COLO668 (cell line): ENCODE results near the gene CDH13.

Experiments used
- DNase-seq: peaks from one replicate; lab custom pipeline; 2025; ENCODE audit not compliant: unreplicated experiment; lab: John Stamatoyannopoulos, UW

Gene CDH13

DNA sequence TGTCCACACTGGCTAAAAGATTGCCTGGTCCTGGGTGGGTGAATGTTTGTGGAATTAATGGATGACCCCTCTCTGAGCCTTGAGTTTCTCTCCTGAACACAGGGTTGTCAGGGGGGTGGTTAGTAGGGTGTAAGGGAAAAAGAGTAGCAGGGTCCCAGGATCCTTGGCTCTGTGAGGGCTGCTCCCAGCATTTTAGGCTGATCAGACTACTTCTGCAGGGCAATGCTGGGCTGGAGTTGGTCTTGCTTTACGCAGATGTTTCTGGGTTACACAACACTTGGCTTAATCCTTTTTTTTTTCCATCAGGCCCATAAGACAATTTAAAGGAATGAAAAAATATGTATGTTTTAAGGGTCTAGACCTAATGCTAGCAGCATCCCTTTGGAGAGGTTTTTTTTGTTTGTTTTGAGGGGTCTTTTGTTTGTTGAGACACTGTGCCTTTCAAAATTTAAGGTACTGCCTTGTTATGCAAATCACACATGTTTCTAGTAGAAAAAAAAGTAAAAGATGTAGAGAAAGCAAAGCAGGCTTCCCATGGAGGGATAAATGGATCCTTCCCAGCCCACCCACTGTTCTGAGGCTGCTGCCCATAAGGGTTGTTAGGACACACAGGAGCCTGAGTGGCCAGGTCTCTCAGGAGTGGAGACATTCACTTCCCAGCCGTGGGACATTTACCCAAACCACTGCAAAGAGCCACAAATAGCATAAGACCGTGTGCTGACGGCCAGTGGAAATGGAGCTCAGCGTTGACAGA is 955.4 kb downstream of the CDH13 start:
- DNase-seq: no peak

DNA sequence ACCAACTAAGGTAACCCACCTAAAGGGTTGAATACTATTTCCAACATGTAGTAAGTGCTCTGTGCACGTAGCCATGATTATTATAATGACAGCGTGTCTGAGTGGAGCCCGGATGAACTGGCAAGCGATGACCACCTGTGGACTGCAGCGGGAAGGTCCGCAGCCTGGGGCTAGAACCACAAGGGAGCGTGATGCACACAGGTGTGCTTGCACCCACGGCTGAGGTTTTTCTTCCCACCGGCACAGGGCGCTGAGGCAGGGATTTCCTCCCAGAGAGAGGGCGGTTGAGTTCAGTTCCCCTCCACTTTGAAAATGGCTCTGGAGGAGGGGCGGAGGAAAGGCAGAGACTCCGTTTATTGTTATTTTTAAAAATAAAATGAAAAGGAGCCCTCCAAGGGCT is 959.3 kb downstream of the CDH13 start:
- no peak for DNase-seq

- no peak for DNase-seq
Measured at GRCh38 chr16:83586461-83587200, 959.9 kb downstream of the CDH13 start.

DNA sequence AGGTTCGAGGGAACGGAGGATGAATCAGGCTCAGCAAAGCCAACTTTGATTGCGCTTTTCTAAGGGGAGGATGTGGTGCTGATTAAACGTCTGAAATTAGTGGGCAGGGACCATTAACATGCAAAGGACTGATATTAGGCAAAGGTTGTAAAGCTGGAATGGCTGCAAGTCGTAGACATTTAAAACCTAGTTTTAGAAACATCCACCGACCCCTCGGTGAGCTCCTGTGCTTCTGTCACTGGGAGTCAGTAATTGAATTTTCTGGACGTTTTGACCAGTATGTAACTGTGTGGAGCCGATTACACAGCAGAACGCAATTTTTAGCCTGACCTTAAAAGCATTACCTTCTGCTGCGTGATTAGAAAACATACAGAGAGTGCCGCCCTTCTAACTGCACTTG is 960.4 kb downstream of the CDH13 start:
- no peak for DNase-seq

- DNase-seq: no peak
Measured at GRCh38 chr16:83588070-83588469, 961.3 kb downstream of the CDH13 start.

- no peak for DNase-seq
Measured at GRCh38 chr16:83589576-83589975, 962.8 kb downstream of the CDH13 start.

DNA sequence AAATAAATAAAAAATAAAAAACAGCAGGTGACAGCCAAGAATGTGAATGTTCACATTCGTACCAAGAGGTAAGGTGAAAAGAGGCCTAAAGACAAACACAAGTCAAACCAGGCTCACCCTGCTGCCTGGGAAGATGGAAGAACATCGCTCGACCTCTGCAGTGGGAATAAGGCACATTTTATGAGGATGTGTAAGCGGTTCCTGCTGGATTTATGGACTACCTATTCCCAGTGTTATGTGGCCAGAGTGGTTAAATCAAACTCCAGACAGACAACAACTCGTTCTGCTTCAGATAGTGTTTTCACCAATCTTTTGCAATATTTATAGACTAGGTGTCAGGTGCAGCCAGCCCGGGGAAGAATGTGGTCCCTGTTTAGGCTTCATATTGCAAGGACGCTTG is 966.0 kb downstream of the CDH13 start:
- no peak for DNase-seq

- no peak for DNase-seq
Measured at GRCh38 chr16:83599789-83600462, 973.2 kb downstream of the CDH13 start.

GRCh38 chr16:83602761-83603722 is 976.3 kb downstream of the CDH13 start:
- no peak for DNase-seq

- DNase-seq: no peak
Measured at GRCh38 chr16:83603723-83604570, 977.2 kb downstream of the CDH13 start.

GRCh38 chr16:83606486-83607030 is 979.8 kb downstream of the CDH13 start:
- peak; percentile 42 for DNase-seq

- DNase-seq: no peak
Measured at GRCh38 chr16:83609178-83609577, 982.4 kb downstream of the CDH13 start.

DNA sequence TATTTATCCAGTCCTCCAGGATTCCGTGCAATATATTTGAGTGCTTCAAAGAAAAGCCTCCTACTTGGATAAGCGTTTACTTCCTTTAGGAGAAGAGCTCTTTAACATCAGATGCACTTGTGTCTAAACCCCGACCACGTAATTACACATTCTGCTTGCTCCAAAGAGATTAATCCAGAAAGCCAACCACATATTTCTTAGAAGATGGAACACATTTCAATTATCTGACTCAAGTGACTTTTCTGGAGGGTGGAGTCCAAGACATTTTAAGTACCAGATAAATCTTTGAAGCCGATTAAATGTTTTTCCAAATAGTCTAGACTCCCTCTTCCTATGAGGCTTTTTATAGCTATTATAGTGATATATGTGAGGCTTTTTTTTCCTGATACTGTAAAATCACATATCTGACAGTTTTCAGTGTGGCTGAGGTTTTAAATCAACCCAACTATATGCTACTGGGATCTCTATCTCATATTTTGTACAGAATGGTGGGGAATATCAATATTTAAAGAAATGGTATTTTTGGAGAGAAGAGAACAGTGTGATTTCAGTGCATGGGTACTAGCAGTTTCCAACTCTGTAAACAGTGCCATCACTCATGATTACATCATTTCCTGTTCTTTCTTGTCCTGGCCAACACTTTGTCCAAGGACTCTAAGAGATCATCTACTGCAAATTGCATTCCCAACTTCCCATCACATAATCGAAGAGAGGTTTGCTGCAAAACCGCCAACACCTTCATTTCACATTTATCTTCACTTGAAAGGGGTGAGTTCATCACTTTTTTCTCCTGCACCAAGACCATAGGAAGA is 988.6 kb downstream of the CDH13 start:
- no peak for DNase-seq

DNA sequence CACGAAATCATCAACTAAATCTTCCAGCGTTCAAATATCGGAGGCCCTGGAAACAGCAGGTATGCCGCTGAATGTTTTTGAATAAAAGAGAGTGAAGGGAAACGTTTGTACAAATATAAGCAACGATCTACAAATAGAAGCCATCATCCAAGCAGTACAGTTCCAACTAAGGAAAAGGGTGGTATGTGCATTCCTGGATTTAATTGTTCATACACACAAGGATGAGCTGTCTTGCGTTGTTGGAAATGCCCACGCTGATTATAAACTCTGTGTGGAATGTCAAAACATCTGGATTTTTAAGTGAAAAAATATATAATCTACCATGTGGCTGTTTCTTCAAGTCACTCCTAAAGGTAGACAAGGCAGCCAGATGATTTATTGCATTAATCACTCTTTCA is 989.2 kb downstream of the CDH13 start:
- DNase-seq: no peak

DNA sequence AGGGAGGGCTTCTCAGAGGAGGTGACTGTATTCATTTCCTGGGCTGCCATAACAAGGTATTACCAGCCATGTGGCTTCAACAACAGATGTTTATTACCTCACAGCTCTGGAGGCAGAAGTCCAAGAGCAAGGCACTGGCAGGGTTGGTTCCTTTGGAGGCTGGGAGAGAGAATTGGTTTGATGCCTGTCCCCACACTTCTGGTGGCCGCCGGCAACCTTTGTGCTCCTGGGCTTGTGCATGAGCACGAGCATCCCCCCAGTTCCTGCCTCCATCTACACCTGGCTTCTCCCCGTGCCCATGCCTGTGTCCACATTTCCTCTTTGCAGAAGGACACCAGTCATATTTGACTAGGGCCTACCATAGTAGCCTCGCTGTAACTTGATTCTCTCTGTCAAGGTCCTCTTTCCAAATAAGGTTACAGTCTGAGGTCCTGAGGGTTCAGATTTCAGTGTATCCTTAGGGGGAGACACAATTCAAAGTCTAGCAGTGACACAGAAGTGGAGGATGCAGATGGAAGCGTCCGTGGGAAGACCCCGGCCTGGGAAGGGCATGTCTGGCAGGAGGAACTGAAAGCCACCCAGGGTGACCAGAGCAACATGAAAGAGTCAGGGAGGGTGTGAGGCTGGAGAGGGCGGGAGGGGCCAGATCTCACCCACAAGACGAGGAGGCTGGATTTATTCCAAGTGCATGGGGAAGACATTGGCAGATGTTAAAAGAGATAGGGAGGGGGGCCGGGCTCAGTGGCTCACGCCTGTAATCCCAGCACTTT is 992.8 kb downstream of the CDH13 start:
- peak; percentile 35 for DNase-seq

DNA sequence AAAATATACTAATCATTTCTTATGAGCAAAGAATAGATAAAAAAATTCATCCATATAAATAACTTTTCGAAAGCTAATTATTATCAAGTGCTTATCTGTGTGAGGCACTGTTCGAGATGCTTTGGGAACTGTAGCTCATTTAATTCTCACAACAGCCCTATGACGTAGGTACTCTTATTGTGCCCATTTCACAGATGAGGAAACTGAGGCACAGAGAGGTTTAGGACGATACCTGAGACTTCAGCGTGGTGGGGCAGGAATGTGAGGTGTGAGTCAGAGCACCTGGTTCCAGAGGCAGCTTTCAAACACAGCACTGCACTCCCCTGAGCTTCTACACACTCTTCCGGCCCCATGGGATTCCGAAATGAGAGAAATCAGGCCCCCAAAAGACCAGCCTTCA is 995.2 kb downstream of the CDH13 start:
- DNase-seq: no peak

- peak; percentile 46 for DNase-seq
Measured at GRCh38 chr16:83623091-83623730, 996.4 kb downstream of the CDH13 start.

DNA sequence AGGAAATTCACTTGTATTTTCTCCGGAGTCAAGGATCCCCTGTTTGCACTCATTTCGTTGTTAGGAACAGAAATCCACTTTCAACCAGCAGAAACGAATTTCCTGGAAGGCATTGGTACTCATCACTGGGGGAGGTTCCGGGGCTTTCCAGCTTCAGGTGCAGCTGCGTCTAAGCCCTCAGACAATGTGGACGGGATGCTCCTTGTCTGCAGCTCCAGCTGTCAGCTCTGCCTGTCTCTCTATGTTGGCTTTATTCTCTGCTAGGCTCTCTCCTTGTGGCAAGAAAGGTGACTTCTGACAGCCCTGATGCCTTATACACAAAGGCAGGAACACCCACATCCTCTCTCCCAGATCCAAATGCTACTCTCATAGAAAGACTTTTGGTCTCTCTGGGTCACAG is 997.1 kb downstream of the CDH13 start:
- peak; percentile 77 for DNase-seq
